ENCODE results near the gene LIPC. TPM values are rescaled to one million over a fixed set of nuclear protein-coding genes. Genes with fewer than 3 reads are reported as not detected.

The LIPC gene
- total RNA-seq, 1 experiment from 2014 or later: not detected

GRCh38 chr15:58478579-58478978 is 46.8 kb downstream of the LIPC start (continued):
- no peak for TF ChIP-seq STAT6 (CRISPR knock-in tag; conservative IDR thresholded peaks at IDR 0.05; ENCODE audit: low read depth)
- TF ChIP-seq ZNF317 (CRISPR knock-in tag; IDR thresholded peaks at IDR 0.05; ENCODE audit: borderline replicate concordance, low read depth): no peak
- no peak for TF ChIP-seq E2F5 (CRISPR knock-in tag; IDR thresholded peaks at IDR 0.05)
- no peak for TF ChIP-seq AR (CRISPR knock-in tag; IDR thresholded peaks at IDR 0.05)
- TF ChIP-seq ATF6 (CRISPR knock-in tag; IDR thresholded peaks at IDR 0.05): no peak
- no peak for TF ChIP-seq ZNF423 (CRISPR knock-in tag; IDR thresholded peaks at IDR 0.05)
- no peak for TF ChIP-seq HMGXB4 (CRISPR knock-in tag; IDR thresholded peaks at IDR 0.05)
- no peak for TF ChIP-seq HMGA2 (CRISPR knock-in tag; IDR thresholded peaks at IDR 0.05)

GRCh38 chr15:58479941-58480340 is 48.1 kb downstream of the LIPC start:
- H3K4me1 Mint-ChIP-seq: no peaks in the 10 kb centered on the region
- DNase-seq (ENCODE audit: low spot score): no peak
- no peaks in the 10 kb centered on the region for H3K36me3 Mint-ChIP-seq
- no peaks in the 10 kb centered on the region for H3K27me3 Mint-ChIP-seq (ENCODE audit: low read depth)
- H3K4me3 Mint-ChIP-seq: no peak overlapping the region
- POLR2A ChIA-PET: no interaction called here
- TF ChIP-seq RORB (CRISPR knock-in tag; IDR thresholded peaks at IDR 0.05) (no peak), ESRRA (CRISPR knock-in tag; IDR thresholded peaks at IDR 0.05; ENCODE audit: borderline replicate concordance) (no peak), FOXJ3 (CRISPR knock-in tag; IDR thresholded peaks at IDR 0.05; ENCODE audit: borderline replicate concordance) (no peak)
- H3K27ac Mint-ChIP-seq: no peak overlapping the region
- no peak for ATAC-seq
- no peaks in the 10 kb centered on the region for H3K9me3 Mint-ChIP-seq
- CTCF ChIA-PET: no interaction called here

GRCh38 chr15:58483376-58483775 is 51.6 kb downstream of the LIPC start:
- DNase-seq (ENCODE audit: low spot score) (no peak), ATAC-seq (no peak)
- POLR2A ChIA-PET: no interaction called here
- Mint-ChIP-seq H3K27ac (no peak overlapping the region), H3K4me1 (no peaks in the 10 kb centered on the region), H3K36me3 (no peaks in the 10 kb centered on the region), H3K27me3 (ENCODE audit: low read depth) (no peaks in the 10 kb centered on the region), H3K9me3 (no peaks in the 10 kb centered on the region), H3K4me3 (no peak overlapping the region)
- CTCF ChIA-PET: no interaction called here
- TF ChIP-seq ARID4B (CRISPR knock-in tag; IDR thresholded peaks at IDR 0.05; ENCODE audit: borderline replicate concordance) (no peak), CREB1 (CRISPR knock-in tag; IDR thresholded peaks at IDR 0.05) (no peak), ZBTB21 (CRISPR knock-in tag; IDR thresholded peaks at IDR 0.05; ENCODE audit: borderline replicate concordance) (no peak), CDX4 (CRISPR knock-in tag; IDR thresholded peaks at IDR 0.05; ENCODE audit: borderline replicate concordance) (no peak), ATF3 (CRISPR knock-in tag; conservative IDR thresholded peaks at IDR 0.05) (no peak), MYBL2 (CRISPR knock-in tag; IDR thresholded peaks at IDR 0.05) (no peak)
